Posterior vena cava (tissue), 2 donors: Measurements from ENCODE around the gene YRDC. TPM values are rescaled to one million over a fixed set of nuclear protein-coding genes. Genes with fewer than 3 reads are reported as not detected.

Source experiments
- DNase-seq: peaks from one replicate; pipeline ENCODE4 v3.0.0-alpha.2; 2020; ENCODE audit warnings: low spot score
- intact Hi-C, 2 donors: fragments of 100-400 bp; cut with DNase I; formaldehyde crosslinking; loops; one replicate each; pipeline versions ENCODE4 v1.14.1 to v1.14.2; 2022 to 2023
- total RNA-seq, 2 donors: library from RNA; stranded (reverse); fragmentation: NEBNext Ultra II Directional; extraction: Animal tissue kit (Norgen Biotek cat#: 25700); gene quantifications; one replicate each; pipeline ENCODE4 v1.2.1, GENCODE V29; 2021
- donor health status: DM: yes; HTN: yes; CAD: no.
- donor health status: DM: yes; HTN: yes; CAD: no.

The YRDC gene
- total RNA-seq, 2 donors from 2014 or later, result 7.1 to 12.0 TPM

GRCh38 chr1:37824001-37824400, 16.0 kb upstream of the YRDC start:
- no peak for DNase-seq
- intact Hi-C loops, result no loop called here

GRCh38 chr1:37822906-37823815, 15.2 kb upstream of the YRDC start:
- intact Hi-C loops, result no loop called here
- no peak for DNase-seq

DNA sequence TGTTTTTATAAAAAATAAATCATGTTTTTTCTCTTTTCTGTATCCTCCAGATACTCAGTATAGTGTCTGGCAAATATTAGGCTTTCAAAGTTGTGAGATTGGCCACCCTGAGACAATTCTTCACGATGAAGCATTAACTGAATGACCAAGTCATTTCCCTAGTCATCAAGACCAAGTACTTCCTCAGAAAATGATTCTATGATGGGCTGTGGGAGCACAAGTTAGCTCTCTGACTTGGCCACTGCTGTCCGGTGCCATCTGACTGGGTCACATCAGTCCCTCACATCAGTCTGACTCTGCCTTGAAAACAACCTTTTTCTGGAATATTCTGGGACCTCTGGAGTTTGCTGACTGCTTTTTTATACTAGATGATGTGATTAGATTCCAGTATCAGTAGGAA, 13.5 kb upstream of the YRDC start:
- intact Hi-C loops, result no loop called here
- DNase-seq, result no peak

DNA sequence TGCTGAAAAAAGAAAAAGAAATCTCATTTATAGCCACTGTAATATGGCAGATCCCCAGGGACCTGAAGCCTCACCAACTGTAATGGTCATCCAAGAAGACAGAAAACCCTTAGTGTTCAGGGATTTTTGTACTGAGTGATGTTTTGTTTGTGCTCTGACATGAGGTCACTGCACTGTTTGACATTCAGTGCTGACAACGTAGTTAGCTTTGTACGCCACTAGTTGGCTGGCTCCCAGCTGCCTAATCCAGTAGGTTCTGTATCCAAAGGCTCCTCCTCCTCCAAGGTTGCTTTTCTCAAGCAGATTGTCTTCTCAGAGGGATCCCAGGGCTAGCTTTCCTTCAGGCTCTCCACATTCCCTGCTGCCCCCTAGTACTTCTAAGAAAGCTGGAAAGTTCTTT, 9.5 kb upstream of the YRDC start:
- DNase-seq, result no peak
- intact Hi-C loops, result no loop called here

GRCh38 chr1:37814252-37814651, 6.2 kb upstream of the YRDC start:
- no peak for DNase-seq
- intact Hi-C loops, result no loop called here

DNA sequence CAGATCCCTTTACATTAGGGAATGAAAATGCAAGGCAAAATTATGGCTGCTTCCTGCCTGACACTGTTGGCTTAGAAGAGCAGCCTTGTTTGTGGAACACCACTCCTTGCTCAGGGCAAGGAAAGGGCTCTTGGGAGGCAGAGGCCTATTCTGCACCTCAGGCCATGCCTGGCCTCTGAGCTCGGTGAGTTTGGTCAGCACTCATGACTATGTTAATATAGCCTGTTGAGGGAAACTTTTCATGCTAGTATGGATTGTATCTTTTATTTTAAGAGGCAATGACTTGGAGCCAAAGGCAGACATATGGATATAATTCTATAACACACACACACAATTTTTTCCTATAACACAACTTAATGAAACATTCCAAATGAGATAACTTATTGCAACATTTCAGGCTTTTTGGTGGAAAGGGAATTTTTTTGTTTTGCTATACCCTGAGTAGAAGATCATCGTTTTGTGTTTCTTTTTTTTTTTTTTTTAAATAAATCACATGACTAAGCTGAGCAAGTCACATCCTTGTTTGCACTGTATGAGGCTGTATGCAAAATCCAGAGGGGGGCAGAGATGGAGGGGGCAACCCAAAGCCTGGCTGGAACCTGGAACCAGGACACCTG, 5.6 kb upstream of the YRDC start:
- DNase-seq, result no peak
- intact Hi-C loops, result no loop called here

GRCh38 chr1:37811027-37811655, 3.1 kb upstream of the YRDC start:
- intact Hi-C loops, result no loop called here
- peak; percentile 90 for DNase-seq

GRCh38 chr1:37809942-37810341, 1.9 kb upstream of the YRDC start:
- intact Hi-C loops, result no loop called here
- no peak for DNase-seq

GRCh38 chr1:37808369-37809319, 636 bp upstream of the YRDC start:
- intact Hi-C loops, result no loop called here
- DNase-seq, result peak; percentile 92

- intact Hi-C loops, result no loop called here
- DNase-seq, result no peak
Measured at GRCh38 chr1:37807220-37807554, 821 bp downstream of the YRDC start.

- DNase-seq, result no peak
- intact Hi-C loops, result no loop called here
Measured at GRCh38 chr1:37802439-37802838, 5.6 kb downstream of the YRDC start.

DNA sequence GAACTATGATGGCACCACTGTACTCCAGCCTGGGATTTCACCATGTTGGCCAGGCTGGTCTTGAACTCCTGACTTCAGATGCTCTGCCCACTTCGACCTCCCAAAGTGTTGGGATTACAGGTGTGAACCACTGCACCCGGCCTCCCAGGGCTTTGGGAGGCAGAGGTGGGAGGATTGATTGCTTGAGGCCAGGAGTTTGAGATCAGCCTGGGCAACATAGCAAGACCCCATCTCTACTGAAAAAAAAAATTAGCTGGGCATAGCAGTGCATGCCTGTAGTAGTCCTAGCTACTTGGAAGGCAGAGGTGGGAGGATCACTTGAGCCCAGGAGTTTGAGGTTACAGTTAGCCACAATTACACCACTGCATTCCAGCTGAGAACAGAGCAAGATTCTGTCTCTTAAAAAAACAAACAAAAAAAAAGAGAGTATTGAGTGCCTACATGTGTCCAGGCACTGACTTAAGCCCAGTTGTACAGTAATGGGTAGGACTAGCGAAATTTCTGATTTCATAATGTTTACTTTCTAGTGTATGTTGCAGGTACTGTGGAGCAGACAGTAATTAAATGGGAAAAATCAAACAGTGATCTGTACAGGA, 10.2 kb downstream of the YRDC start:
- intact Hi-C loops, result no loop called here
- DNase-seq, result no peak

DNA sequence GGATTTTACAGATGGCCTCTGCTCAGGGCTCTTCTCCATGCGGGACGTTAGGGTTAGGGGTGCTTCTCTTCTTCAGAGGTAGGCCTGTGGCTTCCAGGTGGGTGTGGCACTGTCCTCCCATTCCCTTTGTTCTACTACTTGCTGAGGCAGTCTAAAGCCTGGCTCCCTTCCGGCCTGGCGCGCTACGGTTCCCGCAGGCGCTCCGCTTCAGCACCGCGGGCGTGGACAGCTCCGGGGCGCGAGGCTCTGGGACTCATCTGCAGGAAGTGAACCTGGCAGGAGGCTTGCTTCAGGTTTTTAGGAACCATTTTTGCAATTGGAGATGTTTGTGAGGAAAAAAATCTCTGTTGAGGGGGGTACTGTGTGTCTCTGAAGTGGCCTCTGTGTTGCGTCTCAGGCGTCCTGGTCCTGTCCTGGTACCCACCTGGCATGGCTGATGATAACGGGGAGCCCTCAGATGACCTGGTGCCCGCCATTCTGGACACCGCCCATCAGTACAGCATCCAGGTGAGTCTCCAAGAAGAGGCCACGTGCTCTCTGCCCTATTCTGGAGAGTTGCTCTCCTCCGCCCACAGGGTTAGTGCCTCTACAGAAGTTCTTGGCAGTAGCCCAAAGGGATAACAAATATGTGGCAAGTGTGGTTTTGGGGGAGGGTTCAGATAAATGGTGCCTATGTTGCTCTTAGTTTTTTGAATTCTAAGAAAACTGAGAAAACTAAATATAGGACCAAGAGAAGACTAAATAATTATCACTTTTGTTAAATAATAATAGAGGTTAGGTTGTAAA, 12.5 kb downstream of the YRDC start:
- DNase-seq, result no peak
- intact Hi-C loops, result no loop called here

- intact Hi-C loops, result no loop called here
- DNase-seq, result no peak
Measured at GRCh38 chr1:37794372-37795339, 13.4 kb downstream of the YRDC start.

DNA sequence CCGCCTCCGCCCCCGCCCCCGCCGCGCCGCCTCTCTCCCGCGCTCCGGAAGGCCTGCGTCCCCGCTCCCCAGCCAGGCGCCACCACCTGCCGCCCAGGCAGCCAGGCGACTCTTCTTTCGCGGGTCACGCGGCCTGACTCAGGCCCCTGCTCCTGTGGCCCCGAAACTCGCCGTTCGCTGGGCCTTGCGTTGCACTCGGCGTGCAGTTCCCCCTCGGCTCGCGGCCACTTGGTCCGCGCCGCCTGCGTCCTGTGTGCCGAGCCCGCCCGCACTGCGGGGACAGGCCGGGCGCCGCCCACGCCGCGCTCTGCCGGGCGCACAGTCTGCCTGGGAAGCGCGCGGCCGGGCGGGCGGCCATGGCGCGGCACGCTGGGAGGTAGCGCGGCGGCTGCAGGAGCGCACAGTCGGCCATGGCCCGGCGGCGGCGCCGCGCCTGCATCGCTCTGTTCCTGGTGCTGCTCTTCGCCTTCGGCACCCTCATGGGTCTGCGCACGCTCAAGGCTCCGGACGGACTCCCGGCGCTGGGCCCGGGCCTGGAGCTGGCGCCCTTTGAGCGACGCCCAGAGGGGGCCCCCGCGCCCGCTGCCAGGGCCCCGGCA, 14.1 kb downstream of the YRDC start, which contains the start of gene MANEAL:
Gene MANEAL (plus strand): TSS at position 75 of the 599 bp plus-strand sequence. CDS start 336 bp downstream, at position 411.
- intact Hi-C loops, result no loop called here
- peak; percentile 82 for DNase-seq

- intact Hi-C loops, result no loop called here
Measured at GRCh38 chr1:37792943-37793686, 14.9 kb downstream of the YRDC start.

More at GRCh38 chr1:37792943-37793686, 14.9 kb downstream of the YRDC start:
- no peak for DNase-seq
